HepG2 (cell line): ENCODE measurements around the gene CLIC1. TPM values are rescaled to one million over a fixed set of nuclear protein-coding genes. Genes with fewer than 3 reads are reported as not detected.

Experiments used
- ATAC-seq: fragments of 200-7000 bp; cut with Tn5 transposase; 3 replicates; pipeline ENCODE4 v1.9.1; 2020; ENCODE audit warnings: mild to moderate bottlenecking, moderate library complexity
- BruUV-seq: library from RNA; stranded (reverse); fragments of 400-500 nt; replicated peaks from 2 replicates; lab custom pipeline; 2021; lab: Mats Ljungman, UMichigan
- CTCF ChIA-PET: fragments of 300-600 bp; formaldehyde crosslinking; extraction: SDS; loops from one replicate; lab custom pipeline; 2021; ENCODE audit warnings: low total read pairs, inconsistent platforms, low intra/inter-chr PET ratio; lab: Yijun Ruan, JAX
- POLR2A ChIA-PET: fragments of 350-600 bp; sonication (Branson Sonifier 250); formaldehyde crosslinking; loops from one replicate; lab custom pipeline; 2020; ENCODE audit warnings: antibody characterized with exemption, inconsistent platforms; lab: Yijun Ruan, JAX
- DNase-seq: peaks from one replicate; pipeline ENCODE4 v3.0.0-alpha.2; 2015; ENCODE audit warnings: low spot score
- FAIRE-seq: peaks from 3 replicates; lab custom pipeline; 2011; peaks lifted over from hg19 to GRCh38; lab: Jason Lieb, UNC
- H2AFZ ChIP-seq: one replicate; pipeline ENCODE4 v1.6.1; 2011; ENCODE audit warnings: low read length, inconsistent platforms
- H3K27ac ChIP-seq: fragments of 300-600 bp; 3 replicates; pipeline ENCODE4 v1.8.0; 2011; ENCODE audit warnings: mixed run types, mild to moderate bottlenecking, mixed read lengths, low read length, inconsistent platforms; ENCODE audit not compliant: insufficient read depth; ENCODE audit errors: extremely low read length
- H3K27me3 ChIP-seq, 2 experiments: fragments of 200-600 bp in 1 of 2; 2 replicates in 1 of 2; 3 replicates in 1 of 2; pipeline versions ENCODE4 v1.6.0 to v1.8.0; 2011; ENCODE audit warnings: low read length in 2 of 2, mild to moderate bottlenecking in 2 of 2, moderate library complexity in 2 of 2, inconsistent platforms in 1 of 2; ENCODE audit not compliant: insufficient read depth in 2 of 2, control insufficient read depth in 1 of 2
- H3K36me3 ChIP-seq, 2 experiments: fragments of 200-600 bp in 1 of 2; replicated peaks in 1 of 2; 2 replicates in 1 of 2; 3 replicates in 1 of 2; pipeline versions ENCODE4 v1.5.1 to v1.8.0; 2011; ENCODE audit warnings: low read length in 2 of 2, inconsistent platforms in 1 of 2; ENCODE audit not compliant: insufficient read depth in 2 of 2, control insufficient read depth in 1 of 2
- H3K4me1 ChIP-seq: 2 replicates; pipeline ENCODE4 v1.5.1; 2012; ENCODE audit warnings: low read length, inconsistent platforms; ENCODE audit not compliant: insufficient read depth
- H3K4me2 ChIP-seq: 2 replicates; pipeline ENCODE4 v1.6.0; 2011; ENCODE audit warnings: low read depth, low read length, inconsistent platforms
- H3K4me3 ChIP-seq, 3 experiments: fragments of 200-600 bp in 1 of 3; sonication (generic), shearing (Covaris generic) in 1 of 3; replicated peaks in 1 of 3; 2 replicates each; pipeline ENCODE4 v1.5.1; 2011 to 2016; ENCODE audit warnings: low read length in 3 of 3, inconsistent platforms in 2 of 3, low read depth in 2 of 3, mild to moderate bottlenecking in 2 of 3, control low read depth in 1 of 3, mixed read lengths in 1 of 3; ENCODE audit not compliant: insufficient read depth in 1 of 3
- H3K79me2 ChIP-seq: one replicate; pipeline ENCODE4 v1.6.1; 2011; ENCODE audit warnings: low read length, inconsistent platforms; ENCODE audit not compliant: insufficient read depth
- H3K9ac ChIP-seq: 2 replicates; pipeline ENCODE4 v1.6.0; 2011; ENCODE audit warnings: mild to moderate bottlenecking, low read depth, low read length, inconsistent platforms; ENCODE audit not compliant: insufficient read depth
- H3K9me3 ChIP-seq: 2 replicates; pipeline ENCODE4 v1.5.1; 2012; ENCODE audit warnings: mild to moderate bottlenecking, low read length
- H4K20me1 ChIP-seq: 2 replicates; pipeline ENCODE4 v1.6.0; 2011; ENCODE audit warnings: inconsistent platforms, mild to moderate bottlenecking, low read length, moderate library complexity; ENCODE audit not compliant: insufficient read depth
- ZNF619 ChIP-seq: sonication (generic); formaldehyde crosslinking; IDR thresholded peaks from 2 replicates; pipeline ENCODE4 v1.4.0; 2020; ENCODE audit warnings: mild to moderate bottlenecking, missing genetic modification reagents
- WGBS: methylation state at CpG from one replicate; pipeline ENCODE4 v1.1.6; 2017; ENCODE audit warnings: low lambda C conversion rate; 5-methylcytosine and 5-hydroxymethylcytosine counted together
- in situ Hi-C: cut with HindIII; loops from 2 replicates; pipeline ENCODE4 v1.10.0; 2017; ENCODE audit warnings: low pct_unique_long_range_greater_than_20kb; ENCODE audit not compliant: extremely low pct_ligation_motif_present
- intact Hi-C: fragments of 100-400 bp; cut with micrococcal nuclease; formaldehyde crosslinking; loops from one replicate; pipeline ENCODE4 v1.10.0; 2022; ENCODE audit not compliant: unreplicated experiment
- polyA plus RNA-seq, 8 experiments: library from polyadenylated mRNA; depleted of rRNA in 3 of 8; stranded (reverse) in 7 of 8; unstranded in 1 of 8; fragments of >200 nt; fragmentation: Illumina TruSeq in 4 of 8; extraction: Trizol in 4 of 8; gene quantifications; 2 replicates each; pipeline versions ENCODE4 v1.2.1 to v1.2.3, GENCODE V29; 2011 to 2016; ENCODE audit warnings: low read depth in 4 of 8, missing spikeins in 1 of 8, mixed read lengths in 1 of 8; ENCODE audit not compliant: insufficient read depth in 1 of 8
- total RNA-seq, 5 experiments: library from RNA; depleted of rRNA; stranded (reverse); fragments of >200 nt; fragmentation: Illumina TruSeq; extraction: Trizol; gene quantifications; 2 replicates each; pipeline ENCODE4 v1.2.3, GENCODE V29; 2016; ENCODE audit warnings: low read depth in 1 of 5
- TF ChIP-seq, protein P1 (sequence below): sonication (generic); formaldehyde crosslinking; IDR thresholded peaks from 2 replicates; pipeline ENCODE4 v1.5.0; 2020; ENCODE audit warnings: mild to moderate bottlenecking, missing genetic modification reagents, borderline replicate concordance
- TF ChIP-seq, protein P2 (sequence below): sonication (generic); formaldehyde crosslinking; IDR thresholded peaks from 2 replicates; pipeline ENCODE4 v1.4.0; 2020; ENCODE audit warnings: mild to moderate bottlenecking, missing genetic modification reagents, borderline replicate concordance
- TF ChIP-seq, protein P3 (sequence below): sonication (generic); formaldehyde crosslinking; IDR thresholded peaks from 2 replicates; pipeline ENCODE4 v1.5.0; 2020; ENCODE audit warnings: missing genetic modification reagents

Gene CLIC1
- total and polyA plus RNA-seq, 2 of the 13 experiments (the other 11 are each of a cell fraction or from before 2014, with no cell fraction given) = 602 to 891 TPM

DNA sequence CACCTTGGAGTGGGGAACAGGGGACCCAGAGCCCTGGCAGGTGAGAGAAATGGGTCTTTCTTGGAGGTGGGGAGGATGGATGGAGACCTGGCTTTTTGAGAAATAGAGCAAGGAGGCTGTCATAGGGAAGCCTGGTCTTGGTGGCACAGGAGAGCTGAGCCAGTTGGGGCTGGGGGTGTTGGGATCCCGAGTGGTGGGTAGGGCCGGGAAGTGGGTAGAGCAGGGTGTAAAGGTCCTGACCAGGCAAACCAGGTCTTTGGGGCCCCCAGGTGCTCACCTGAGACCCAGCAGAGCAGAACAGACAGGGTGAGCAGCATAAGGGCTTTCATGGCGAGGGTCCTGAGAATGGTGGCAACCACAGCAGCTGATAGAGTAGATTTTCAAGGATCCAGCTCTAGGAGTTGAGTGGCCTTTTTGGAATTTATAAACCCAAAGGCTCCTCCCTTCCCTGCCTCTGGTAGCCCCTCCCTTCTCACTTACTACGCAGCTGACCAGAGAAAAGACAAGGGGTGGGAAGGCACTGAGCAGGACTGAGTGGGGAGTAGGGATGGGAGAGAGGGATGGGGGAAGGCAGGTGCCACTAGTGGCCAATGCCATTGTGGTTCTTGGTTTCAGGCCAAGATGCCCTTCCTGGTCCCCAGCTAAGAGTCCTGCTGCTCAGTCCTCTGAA lies 14.8 kb downstream of the CLIC1 start, which contains the start of gene LY6G6C:
TSS of gene LY6G6C (minus strand) at position 396 of the 670 bp plus-strand sequence. CDS start at position 329, 67 bp downstream.
- Histone ChIP-seq H3K27ac (no peak within 1 kb of the TSS), H3K9ac (no peak within 1 kb of the TSS), H3K4me3 (no peak within 1 kb of the TSS), H3K4me1 (peaks cover 9% of the 10 kb centered on the region), H4K20me1 (no peaks in the 10 kb centered on the region), H3K27me3 (peaks cover 3 to 35% of the 10 kb centered on the region in 2 experiments; a peak in 4 of 5 replicates), H3K9me3 (no peaks in the 10 kb centered on the region), H2AFZ (no peak within 1 kb of the TSS), H3K4me2 (no peak within 1 kb of the TSS), H3K36me3 (no peaks in the 10 kb centered on the region), H3K79me2 (no peaks in the 10 kb centered on the region)
- no peak for FAIRE-seq
- DNase-seq = no peak
- WGBS = 17% methylated on average over 4 of the region's 4 CpGs
- CTCF ChIA-PET = no interaction called here
- BruUV-seq = no TSS peak
- no peak for ATAC-seq
- intact Hi-C loops (no loop called here), in situ Hi-C loops (no loop called here)
- TF ChIP-seq, protein P1, sequence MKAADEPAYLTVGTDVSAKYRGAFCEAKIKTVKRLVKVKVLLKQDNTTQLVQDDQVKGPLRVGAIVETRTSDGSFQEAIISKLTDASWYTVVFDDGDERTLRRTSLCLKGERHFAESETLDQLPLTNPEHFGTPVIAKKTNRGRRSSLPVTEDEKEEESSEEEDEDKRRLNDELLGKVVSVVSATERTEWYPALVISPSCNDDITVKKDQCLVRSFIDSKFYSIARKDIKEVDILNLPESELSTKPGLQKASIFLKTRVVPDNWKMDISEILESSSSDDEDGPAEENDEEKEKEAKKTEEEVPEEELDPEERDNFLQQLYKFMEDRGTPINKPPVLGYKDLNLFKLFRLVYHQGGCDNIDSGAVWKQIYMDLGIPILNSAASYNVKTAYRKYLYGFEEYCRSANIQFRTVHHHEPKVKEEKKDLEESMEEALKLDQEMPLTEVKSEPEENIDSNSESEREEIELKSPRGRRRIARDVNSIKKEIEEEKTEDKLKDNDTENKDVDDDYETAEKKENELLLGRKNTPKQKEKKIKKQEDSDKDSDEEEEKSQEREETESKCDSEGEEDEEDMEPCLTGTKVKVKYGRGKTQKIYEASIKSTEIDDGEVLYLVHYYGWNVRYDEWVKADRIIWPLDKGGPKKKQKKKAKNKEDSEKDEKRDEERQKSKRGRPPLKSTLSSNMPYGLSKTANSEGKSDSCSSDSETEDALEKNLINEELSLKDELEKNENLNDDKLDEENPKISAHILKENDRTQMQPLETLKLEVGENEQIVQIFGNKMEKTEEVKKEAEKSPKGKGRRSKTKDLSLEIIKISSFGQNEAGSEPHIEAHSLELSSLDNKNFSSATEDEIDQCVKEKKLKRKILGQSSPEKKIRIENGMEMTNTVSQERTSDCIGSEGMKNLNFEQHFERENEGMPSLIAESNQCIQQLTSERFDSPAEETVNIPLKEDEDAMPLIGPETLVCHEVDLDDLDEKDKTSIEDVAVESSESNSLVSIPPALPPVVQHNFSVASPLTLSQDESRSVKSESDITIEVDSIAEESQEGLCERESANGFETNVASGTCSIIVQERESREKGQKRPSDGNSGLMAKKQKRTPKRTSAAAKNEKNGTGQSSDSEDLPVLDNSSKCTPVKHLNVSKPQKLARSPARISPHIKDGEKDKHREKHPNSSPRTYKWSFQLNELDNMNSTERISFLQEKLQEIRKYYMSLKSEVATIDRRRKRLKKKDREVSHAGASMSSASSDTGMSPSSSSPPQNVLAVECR (CRISPR knock-in tag) = 0 out of 2 replicates have a peak, but pooled peaks have one; percentile 20
- TF ChIP-seq, protein P2, sequence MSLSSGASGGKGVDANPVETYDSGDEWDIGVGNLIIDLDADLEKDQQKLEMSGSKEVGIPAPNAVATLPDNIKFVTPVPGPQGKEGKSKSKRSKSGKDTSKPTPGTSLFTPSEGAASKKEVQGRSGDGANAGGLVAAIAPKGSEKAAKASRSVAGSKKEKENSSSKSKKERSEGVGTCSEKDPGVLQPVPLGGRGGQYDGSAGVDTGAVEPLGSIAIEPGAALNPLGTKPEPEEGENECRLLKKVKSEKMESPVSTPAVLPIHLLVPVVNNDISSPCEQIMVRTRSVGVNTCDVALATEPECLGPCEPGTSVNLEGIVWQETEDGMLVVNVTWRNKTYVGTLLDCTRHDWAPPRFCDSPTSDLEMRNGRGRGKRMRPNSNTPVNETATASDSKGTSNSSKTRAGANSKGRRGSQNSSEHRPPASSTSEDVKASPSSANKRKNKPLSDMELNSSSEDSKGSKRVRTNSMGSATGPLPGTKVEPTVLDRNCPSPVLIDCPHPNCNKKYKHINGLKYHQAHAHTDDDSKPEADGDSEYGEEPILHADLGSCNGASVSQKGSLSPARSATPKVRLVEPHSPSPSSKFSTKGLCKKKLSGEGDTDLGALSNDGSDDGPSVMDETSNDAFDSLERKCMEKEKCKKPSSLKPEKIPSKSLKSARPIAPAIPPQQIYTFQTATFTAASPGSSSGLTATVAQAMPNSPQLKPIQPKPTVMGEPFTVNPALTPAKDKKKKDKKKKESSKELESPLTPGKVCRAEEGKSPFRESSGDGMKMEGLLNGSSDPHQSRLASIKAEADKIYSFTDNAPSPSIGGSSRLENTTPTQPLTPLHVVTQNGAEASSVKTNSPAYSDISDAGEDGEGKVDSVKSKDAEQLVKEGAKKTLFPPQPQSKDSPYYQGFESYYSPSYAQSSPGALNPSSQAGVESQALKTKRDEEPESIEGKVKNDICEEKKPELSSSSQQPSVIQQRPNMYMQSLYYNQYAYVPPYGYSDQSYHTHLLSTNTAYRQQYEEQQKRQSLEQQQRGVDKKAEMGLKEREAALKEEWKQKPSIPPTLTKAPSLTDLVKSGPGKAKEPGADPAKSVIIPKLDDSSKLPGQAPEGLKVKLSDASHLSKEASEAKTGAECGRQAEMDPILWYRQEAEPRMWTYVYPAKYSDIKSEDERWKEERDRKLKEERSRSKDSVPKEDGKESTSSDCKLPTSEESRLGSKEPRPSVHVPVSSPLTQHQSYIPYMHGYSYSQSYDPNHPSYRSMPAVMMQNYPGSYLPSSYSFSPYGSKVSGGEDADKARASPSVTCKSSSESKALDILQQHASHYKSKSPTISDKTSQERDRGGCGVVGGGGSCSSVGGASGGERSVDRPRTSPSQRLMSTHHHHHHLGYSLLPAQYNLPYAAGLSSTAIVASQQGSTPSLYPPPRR = no peak
- no peak for TF ChIP-seq ZNF619 (CRISPR knock-in tag)
- TF ChIP-seq, protein P3, sequence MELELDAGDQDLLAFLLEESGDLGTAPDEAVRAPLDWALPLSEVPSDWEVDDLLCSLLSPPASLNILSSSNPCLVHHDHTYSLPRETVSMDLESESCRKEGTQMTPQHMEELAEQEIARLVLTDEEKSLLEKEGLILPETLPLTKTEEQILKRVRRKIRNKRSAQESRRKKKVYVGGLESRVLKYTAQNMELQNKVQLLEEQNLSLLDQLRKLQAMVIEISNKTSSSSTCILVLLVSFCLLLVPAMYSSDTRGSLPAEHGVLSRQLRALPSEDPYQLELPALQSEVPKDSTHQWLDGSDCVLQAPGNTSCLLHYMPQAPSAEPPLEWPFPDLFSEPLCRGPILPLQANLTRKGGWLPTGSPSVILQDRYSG = no peak
- POLR2A ChIA-PET = interaction anchor here (3.4 kb wide), 1 partner anchor 106 kb away, joined by 12 read pairs; the partner anchor contains the start of gene HSPA1B
